ENCODE measurements around the gene SIPA1L3. TPM values are rescaled to one million over a fixed set of nuclear protein-coding genes. Genes with fewer than 3 reads are reported as not detected.
A peak's percentile ranks its signal among the peaks of the same experiment; 100 is the strongest.

Gene SIPA1L3
- total and polyA plus RNA-seq, 11 donors = 4.7 to 22.9 (median 8.8) TPM

DNA sequence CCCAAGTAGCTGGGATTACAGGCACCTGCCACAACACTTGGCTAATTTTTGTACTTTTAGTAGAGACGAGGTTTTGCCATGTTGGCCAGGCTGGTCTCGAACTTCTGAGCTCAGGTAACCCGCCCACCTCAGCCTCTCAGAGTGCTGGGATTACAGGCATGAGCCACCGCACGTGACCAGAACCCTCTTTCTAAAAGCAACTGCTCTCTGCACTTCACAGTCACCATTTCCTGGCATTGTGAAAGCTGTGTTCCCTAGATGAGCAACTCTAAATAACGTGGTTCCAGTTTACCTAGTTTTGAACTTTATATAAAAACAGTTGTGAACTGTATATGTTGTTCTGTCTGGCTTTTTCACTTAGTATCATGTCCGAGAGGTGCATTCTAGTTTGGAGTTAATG, 152.9 kb downstream of the SIPA1L3 start:
- TF ChIP-seq, protein P1, sequence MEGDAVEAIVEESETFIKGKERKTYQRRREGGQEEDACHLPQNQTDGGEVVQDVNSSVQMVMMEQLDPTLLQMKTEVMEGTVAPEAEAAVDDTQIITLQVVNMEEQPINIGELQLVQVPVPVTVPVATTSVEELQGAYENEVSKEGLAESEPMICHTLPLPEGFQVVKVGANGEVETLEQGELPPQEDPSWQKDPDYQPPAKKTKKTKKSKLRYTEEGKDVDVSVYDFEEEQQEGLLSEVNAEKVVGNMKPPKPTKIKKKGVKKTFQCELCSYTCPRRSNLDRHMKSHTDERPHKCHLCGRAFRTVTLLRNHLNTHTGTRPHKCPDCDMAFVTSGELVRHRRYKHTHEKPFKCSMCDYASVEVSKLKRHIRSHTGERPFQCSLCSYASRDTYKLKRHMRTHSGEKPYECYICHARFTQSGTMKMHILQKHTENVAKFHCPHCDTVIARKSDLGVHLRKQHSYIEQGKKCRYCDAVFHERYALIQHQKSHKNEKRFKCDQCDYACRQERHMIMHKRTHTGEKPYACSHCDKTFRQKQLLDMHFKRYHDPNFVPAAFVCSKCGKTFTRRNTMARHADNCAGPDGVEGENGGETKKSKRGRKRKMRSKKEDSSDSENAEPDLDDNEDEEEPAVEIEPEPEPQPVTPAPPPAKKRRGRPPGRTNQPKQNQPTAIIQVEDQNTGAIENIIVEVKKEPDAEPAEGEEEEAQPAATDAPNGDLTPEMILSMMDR (IDR thresholded peaks at IDR 0.05) = no peak
- no peak for TF ChIP-seq POLR2A (IDR thresholded peaks at IDR 0.05)
- WGBS, 4 donors = 63 to 70% (median 68%) methylated on average over 7 of the region's 7 CpGs
- peak in 1 of 4 donors; percentile 47 for ATAC-seq
- Histone ChIP-seq H3K36me3 (no peaks in the 10 kb centered on the region), H3K27ac (no peak overlapping the region), H3K4me3 (no peak overlapping the region), H3K9me3 (no peaks in the 10 kb centered on the region), H3K27me3 (no peaks in the 10 kb centered on the region), H3K4me1 (peaks cover 0 to 9% (median 0%) of the 10 kb centered on the region in 12 donors)
- intact Hi-C loops (cut with DNase I) = no loop called here
- DNase-seq = no peak

DNA sequence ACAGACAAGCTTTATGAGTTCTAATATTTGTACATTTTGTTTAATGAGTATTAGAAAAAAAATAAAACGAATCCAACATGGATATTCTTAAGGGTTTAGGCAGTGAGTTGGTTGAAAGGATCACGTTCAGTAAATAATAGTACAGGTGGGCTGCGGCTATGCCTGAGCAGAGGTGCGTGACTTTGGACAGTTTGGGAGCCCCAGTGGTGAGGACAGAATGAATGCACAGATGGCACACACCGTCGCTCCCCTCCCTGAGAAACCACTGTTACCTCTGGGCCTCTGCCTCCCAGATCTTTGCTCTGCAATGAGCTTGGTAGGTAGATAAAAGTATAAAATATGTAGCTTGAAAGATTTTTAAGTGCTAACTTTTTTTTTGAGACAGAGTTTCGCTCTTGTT, 153.3 kb downstream of the SIPA1L3 start:
- Histone ChIP-seq H3K4me1 (peaks cover 0 to 9% (median 0%) of the 10 kb centered on the region in 12 donors), H3K9me3 (no peaks in the 10 kb centered on the region), H3K27ac (no peak overlapping the region), H3K4me3 (no peak overlapping the region), H3K36me3 (no peaks in the 10 kb centered on the region), H3K27me3 (no peaks in the 10 kb centered on the region)
- intact Hi-C loops (cut with DNase I) = no loop called here
- DNase-seq (no peak), ATAC-seq (no peak)
- TF ChIP-seq, protein P1 (IDR thresholded peaks at IDR 0.05) = no peak
- no peak for TF ChIP-seq POLR2A (IDR thresholded peaks at IDR 0.05)
- 91 to 95% (median 93%) methylated on average over 7 of the region's 7 CpGs for WGBS, 4 donors

DNA sequence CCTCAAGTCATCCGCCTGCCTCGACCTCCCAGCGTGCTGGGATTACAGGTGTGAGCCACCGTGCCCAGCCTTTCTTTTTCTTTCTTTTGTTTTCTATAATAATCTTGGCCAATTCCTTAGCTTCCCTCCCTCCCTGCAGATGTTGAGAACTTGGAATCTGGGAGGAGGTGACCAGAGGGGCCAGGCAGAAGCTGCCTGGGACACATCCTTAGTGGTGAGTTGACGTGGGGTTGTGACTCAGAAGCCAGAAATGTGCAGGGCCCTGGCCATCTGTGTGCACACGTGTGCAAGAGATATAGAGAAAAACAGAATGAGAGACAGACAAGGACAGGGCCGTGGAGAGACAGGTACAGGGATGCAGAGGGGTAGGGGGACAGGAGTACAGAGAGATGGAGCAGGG, 154.3 kb downstream of the SIPA1L3 start:
- intact Hi-C loops (cut with DNase I) = no loop called here
- WGBS, 4 donors = 88 to 89% (median 88%) methylated on average over 7 of the region's 7 CpGs
- Histone ChIP-seq H3K36me3 (no peaks in the 10 kb centered on the region), H3K27ac (no peak overlapping the region), H3K27me3 (no peaks in the 10 kb centered on the region), H3K9me3 (no peaks in the 10 kb centered on the region), H3K4me1 (peaks cover 0 to 9% (median 0%) of the 10 kb centered on the region in 12 donors), H3K4me3 (no peak overlapping the region)
- ATAC-seq (no peak), DNase-seq (no peak)
- TF ChIP-seq POLR2A (IDR thresholded peaks at IDR 0.05) = no peak
- TF ChIP-seq, protein P1 (IDR thresholded peaks at IDR 0.05) = no peak

DNA sequence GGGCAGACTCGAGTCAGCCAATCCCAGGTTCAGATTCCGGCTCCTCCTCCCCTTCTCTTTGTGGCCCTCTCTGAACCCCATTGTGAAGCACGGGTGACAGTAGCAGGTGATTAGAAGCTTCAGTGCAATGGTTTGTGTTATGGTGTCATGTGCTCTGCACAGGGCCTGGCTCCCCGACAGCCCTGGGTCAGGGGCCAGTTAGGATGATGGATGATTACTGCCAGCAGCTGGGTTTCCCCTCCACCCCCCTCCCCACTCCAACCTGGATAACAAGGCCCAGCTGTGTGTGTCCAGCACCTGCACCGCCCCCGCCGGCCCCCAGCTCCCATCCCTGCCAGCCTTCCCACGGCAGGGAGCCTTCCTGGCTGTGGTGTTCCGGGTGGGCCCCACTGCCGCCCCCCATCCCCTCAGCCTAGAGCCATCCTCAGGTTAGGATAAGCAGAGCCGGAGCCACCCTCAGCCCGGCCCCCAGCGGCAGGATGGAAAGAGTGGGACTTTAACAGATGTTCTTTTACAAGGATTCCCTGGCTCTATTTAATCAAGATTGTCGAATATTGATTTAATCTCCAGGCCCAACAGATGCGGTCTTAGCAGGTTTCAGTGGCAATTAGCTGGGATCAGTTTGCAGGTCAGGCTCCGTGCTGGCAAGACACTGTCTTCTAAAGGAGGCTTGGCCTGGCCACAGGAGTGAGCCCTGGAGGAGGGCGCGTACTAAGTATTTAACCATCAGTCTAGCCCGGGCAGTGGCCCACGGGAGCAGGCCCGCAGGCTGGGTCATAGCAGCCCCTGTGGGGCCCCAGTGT, 156.2 kb downstream of the SIPA1L3 start:
- Histone ChIP-seq H3K27ac (no peak overlapping the region), H3K36me3 (no peaks in the 10 kb centered on the region), H3K4me3 (no peak overlapping the region), H3K4me1 (peaks cover 0 to 9% (median 0%) of the 10 kb centered on the region in 12 donors), H3K27me3 (no peaks in the 10 kb centered on the region), H3K9me3 (no peaks in the 10 kb centered on the region)
- DNase-seq (no peak), ATAC-seq (peak in 1 of 4 donors; percentile 29)
- 71 to 77% (median 74%) methylated on average over 20 to 21 of the region's 21 CpGs for WGBS, 4 donors
- intact Hi-C loops (cut with DNase I) = no loop called here
- TF ChIP-seq, protein P1 (IDR thresholded peaks at IDR 0.05) = no peak
- no peak for TF ChIP-seq POLR2A (IDR thresholded peaks at IDR 0.05)

Data from heart left ventricle (tissue), 16 donors.